Neuronal stem cell (in vitro differentiated cells): ENCODE results near the gene SNX2.

ENCODE experiments used
- DNase-seq: peaks from one replicate; pipeline ENCODE4 v3.0.0-alpha.2; 2013; ENCODE audit warnings: low spot score
- H2AFZ ChIP-seq: one replicate; pipeline ENCODE4 v1.6.1; 2013; ENCODE audit warnings: mild to moderate bottlenecking, low read length, inconsistent platforms
- H2AK5ac ChIP-seq: 2 replicates; pipeline ENCODE4 v1.6.1; 2013; ENCODE audit warnings: low read depth, mild to moderate bottlenecking, inconsistent platforms, low read length, moderate library complexity, mixed read lengths
- H2BK120ac ChIP-seq: 2 replicates; pipeline ENCODE4 v1.6.1; 2013; ENCODE audit warnings: low read depth, mild to moderate bottlenecking, inconsistent platforms, low read length, moderate library complexity, mixed read lengths
- H2BK12ac ChIP-seq: one replicate; pipeline ENCODE4 v1.6.1; 2013; ENCODE audit warnings: low read length, inconsistent platforms
- H2BK15ac ChIP-seq: 2 replicates; pipeline ENCODE4 v1.6.1; 2013; ENCODE audit warnings: mild to moderate bottlenecking, low read length, inconsistent platforms, mixed read lengths
- H2BK5ac ChIP-seq: one replicate; pipeline ENCODE4 v1.6.1; 2013; ENCODE audit warnings: inconsistent platforms, mild to moderate bottlenecking, low read length, moderate library complexity
- H3K14ac ChIP-seq: one replicate; pipeline ENCODE4 v1.6.1; 2013; ENCODE audit warnings: low read length, inconsistent platforms
- H3K18ac ChIP-seq: 2 replicates; pipeline ENCODE4 v1.6.1; 2013; ENCODE audit warnings: low read length, inconsistent platforms
- H3K23ac ChIP-seq: 2 replicates; pipeline ENCODE4 v1.6.1; 2013; ENCODE audit warnings: low read depth, mild to moderate bottlenecking, mixed read lengths, low read length, inconsistent platforms; ENCODE audit not compliant: poor library complexity
- H3K27ac ChIP-seq: replicated peaks from 3 replicates; pipeline ENCODE4 v1.5.1; 2013; ENCODE audit warnings: low read length, inconsistent platforms
- H3K27me3 ChIP-seq, 3 experiments: 2 replicates each; pipeline ENCODE4 v1.6.1; 2013; ENCODE audit warnings: low read length in 3 of 3, mild to moderate bottlenecking in 2 of 3, inconsistent platforms in 1 of 3, low read depth in 1 of 3, mixed read lengths in 1 of 3, moderate library complexity in 1 of 3; ENCODE audit not compliant: control insufficient read depth in 3 of 3, insufficient read depth in 3 of 3
- H3K36me3 ChIP-seq, 2 donors: replicated peaks in 1 of 2; 2 replicates each; pipeline ENCODE4 v1.6.1; 2013; ENCODE audit warnings: low read length in 2 of 2; ENCODE audit not compliant: control insufficient read depth in 2 of 2, insufficient read depth in 2 of 2
- H3K4ac ChIP-seq: 2 replicates; pipeline ENCODE4 v1.6.1; 2013; ENCODE audit warnings: inconsistent platforms, mild to moderate bottlenecking, low read length, moderate library complexity
- H3K4me1 ChIP-seq, 2 donors: 1 replicate in 1 of 2; 2 replicates in 1 of 2; pipeline ENCODE4 v1.6.1; 2013; ENCODE audit warnings: low read length in 2 of 2, low read depth in 1 of 2; ENCODE audit not compliant: control insufficient read depth in 2 of 2, insufficient read depth in 1 of 2
- H3K4me2 ChIP-seq: one replicate; pipeline ENCODE4 v1.6.1; 2013; ENCODE audit warnings: mild to moderate bottlenecking, low read length, inconsistent platforms; ENCODE audit not compliant: insufficient read depth, poor library complexity, severe bottlenecking
- H3K4me3 ChIP-seq, 2 donors: 2 replicates each; pipeline ENCODE4 v1.5.1; 2013; ENCODE audit warnings: low read length in 2 of 2, mild to moderate bottlenecking in 2 of 2, inconsistent platforms in 1 of 2, moderate library complexity in 1 of 2
- H3K79me1 ChIP-seq: one replicate; pipeline ENCODE4 v1.6.1; 2013; ENCODE audit warnings: low read depth, mild to moderate bottlenecking, inconsistent platforms, low read length, moderate library complexity
- H3K9ac ChIP-seq: one replicate; pipeline ENCODE4 v1.6.1; 2013; ENCODE audit warnings: mild to moderate bottlenecking, low read depth, low read length, inconsistent platforms; ENCODE audit not compliant: poor library complexity
- H3K9me3 ChIP-seq, 2 donors: replicated peaks in 1 of 2; 2 replicates each; pipeline versions ENCODE3 to v1.6.1; 2013; ENCODE audit warnings: low read length in 2 of 2, mild to moderate bottlenecking in 2 of 2, inconsistent platforms in 1 of 2, low read depth in 1 of 2, mixed read lengths in 1 of 2, moderate library complexity in 1 of 2; ENCODE audit not compliant: control insufficient read depth in 2 of 2, insufficient read depth in 1 of 2
- H4K8ac ChIP-seq: one replicate; pipeline ENCODE4 v1.6.1; 2013; ENCODE audit warnings: low read depth, mild to moderate bottlenecking, inconsistent platforms, low read length, moderate library complexity
- H4K91ac ChIP-seq: one replicate; pipeline ENCODE4 v1.6.1; 2013; ENCODE audit warnings: low read length, low read depth, mild to moderate bottlenecking, inconsistent platforms; ENCODE audit not compliant: poor library complexity
- WGBS, 2 donors: extraction: QIAGEN DNeasy Blood & Tissue Kit; methylation state at CpG; one replicate each; pipeline ENCODE4 v1.1.7; 2013; ENCODE audit warnings: missing lambda C conversion rate in 2 of 2, mixed read lengths in 1 of 2; ENCODE audit not compliant: insufficient read length in 2 of 2, insufficient replicate concordance in 1 of 2; ENCODE audit errors: extremely low coverage in 2 of 2; 5-methylcytosine and 5-hydroxymethylcytosine counted together

SNX2 gene

DNA sequence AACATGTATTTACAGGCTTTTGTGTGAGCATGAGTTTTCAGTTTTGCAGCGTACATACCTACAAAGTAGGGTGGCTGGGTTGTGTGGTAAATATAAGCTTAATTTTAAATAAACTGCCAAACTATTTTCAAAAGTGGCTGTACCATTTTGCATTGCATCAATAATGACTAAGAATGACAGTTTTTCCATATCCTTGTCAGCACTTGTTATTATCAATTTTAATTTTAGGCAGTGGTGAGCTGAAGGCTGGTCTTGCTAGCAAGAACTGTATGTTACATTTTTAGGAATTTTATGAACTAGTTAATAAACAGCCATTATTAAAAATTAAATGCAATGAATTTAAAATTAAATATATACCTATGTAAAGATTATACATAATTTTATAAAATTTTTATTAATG lies 6.6 kb downstream of the SNX2 start:
- H4K8ac ChIP-seq: no peak overlapping the region

DNA sequence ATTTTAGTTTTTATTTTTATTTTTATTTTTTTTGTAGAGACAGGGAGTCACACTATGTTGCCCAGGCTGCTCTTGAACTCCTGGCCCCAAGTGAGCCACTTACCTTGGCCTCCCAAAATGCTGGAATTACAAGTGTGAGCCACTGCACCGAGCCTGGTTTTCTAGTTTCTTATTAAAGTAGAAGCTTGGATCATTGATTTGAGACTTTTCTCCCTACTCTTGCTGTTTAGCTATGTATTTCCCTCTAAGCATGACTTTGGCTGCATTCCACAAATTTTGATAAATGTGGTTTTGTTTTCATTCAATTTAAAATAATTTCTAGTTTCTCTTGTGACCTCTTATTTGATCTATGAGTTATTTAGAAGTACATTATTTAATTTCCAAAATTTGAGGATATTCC lies 10.4 kb downstream of the SNX2 start:
- H2BK15ac ChIP-seq: no peak overlapping the region
- H4K91ac ChIP-seq: no peak overlapping the region
- no peak overlapping the region for H2AFZ ChIP-seq
- no peak overlapping the region for H2BK5ac ChIP-seq
- no peak overlapping the region for H3K9ac ChIP-seq
- H2BK12ac ChIP-seq: no peak overlapping the region
- H2BK120ac ChIP-seq: no peak overlapping the region
- no peaks in the 10 kb centered on the region for H3K27me3 ChIP-seq
- no peak overlapping the region for H3K23ac ChIP-seq
- H3K4me1 ChIP-seq: no peaks in the 10 kb centered on the region
- no peak overlapping the region for H3K4me3 ChIP-seq
- peaks cover 5% of the 10 kb centered on the region for H3K79me1 ChIP-seq
- no peak overlapping the region for H3K4me2 ChIP-seq
- H3K27ac ChIP-seq: no peak overlapping the region
- no peak overlapping the region for H3K18ac ChIP-seq
- H2AK5ac ChIP-seq: no peak overlapping the region
- H3K4ac ChIP-seq: no peak overlapping the region
- H3K14ac ChIP-seq: no peak overlapping the region
- H3K9me3 ChIP-seq: peaks cover 0 to 14% of the 10 kb centered on the region in 2 donors
- no peak overlapping the region for H4K8ac ChIP-seq
- no CpG with 5 or more reads among the region's 1 CpG for WGBS, 2 donors
- no peak for DNase-seq
- no peaks in the 10 kb centered on the region for H3K36me3 ChIP-seq

More for the DNA sequence above, 6.6 kb downstream of the SNX2 start:
- Histone ChIP-seq H2BK120ac (no peak overlapping the region), H3K4me3 (no peak overlapping the region), H3K9ac (no peak overlapping the region), H3K4me2 (no peak overlapping the region), H2BK5ac (no peak overlapping the region), H2AFZ (no peak overlapping the region), H3K18ac (no peak overlapping the region), H2BK12ac (no peak overlapping the region), H3K23ac (no peak overlapping the region), H3K79me1 (peaks cover 3% of the 10 kb centered on the region), H3K27me3 (no peaks in the 10 kb centered on the region), H3K14ac (no peak overlapping the region), H3K27ac (no peak overlapping the region), H4K91ac (no peak overlapping the region), H3K4ac (no peak overlapping the region), H3K9me3 (peaks cover 0 to 19% of the 10 kb centered on the region in 2 donors), H3K4me1 (peaks cover 0 to 7% of the 10 kb centered on the region in 2 donors), H2AK5ac (no peak overlapping the region), H2BK15ac (no peak overlapping the region), H3K36me3 (no peaks in the 10 kb centered on the region)
- no CpG with 5 or more reads among the region's 1 CpG for WGBS, 2 donors
- no peak for DNase-seq

DNA sequence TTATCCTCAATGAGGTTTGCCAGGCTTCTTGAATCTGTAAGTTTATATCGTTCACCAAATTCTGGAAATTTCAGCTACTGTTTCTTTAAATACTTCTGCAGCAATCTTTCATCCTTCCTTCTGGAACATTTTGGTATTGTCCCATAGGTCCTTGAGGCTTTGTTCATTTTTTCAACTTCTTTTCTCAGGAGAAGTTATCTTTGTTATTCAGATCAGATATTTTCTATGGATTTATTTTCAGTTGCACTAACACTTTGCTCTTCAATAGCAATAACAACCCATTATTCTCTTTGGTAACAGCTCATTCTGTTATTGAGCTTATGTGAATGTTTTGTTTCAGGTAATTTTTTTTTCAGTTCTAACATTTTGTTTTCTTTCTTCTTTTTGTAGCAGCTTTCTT lies 13.5 kb downstream of the SNX2 start:
- no peak overlapping the region for H2BK15ac ChIP-seq
- H2BK12ac ChIP-seq: no peak overlapping the region
- H2AFZ ChIP-seq: no peak overlapping the region
- no peak overlapping the region for H3K4me2 ChIP-seq
- H2BK120ac ChIP-seq: no peak overlapping the region
- H3K4me3 ChIP-seq: no peak overlapping the region
- H3K36me3 ChIP-seq: no peaks in the 10 kb centered on the region
- H3K23ac ChIP-seq: no peak overlapping the region
- H4K91ac ChIP-seq: no peak overlapping the region
- no peak overlapping the region for H2BK5ac ChIP-seq
- no peak for DNase-seq
- no peak overlapping the region for H3K4ac ChIP-seq
- no CpG with 5 or more reads among the region's 1 CpG for WGBS, 2 donors
- H3K9ac ChIP-seq: no peak overlapping the region
- no peaks in the 10 kb centered on the region for H3K4me1 ChIP-seq
- H3K14ac ChIP-seq: no peak overlapping the region
- no peak overlapping the region for H4K8ac ChIP-seq
- H3K27me3 ChIP-seq: no peaks in the 10 kb centered on the region
- H2AK5ac ChIP-seq: no peak overlapping the region
- H3K79me1 ChIP-seq: peaks cover 2% of the 10 kb centered on the region
- H3K9me3 ChIP-seq: peaks cover 0 to 14% of the 10 kb centered on the region in 2 donors
- H3K18ac ChIP-seq: no peak overlapping the region
- no peak overlapping the region for H3K27ac ChIP-seq

DNA sequence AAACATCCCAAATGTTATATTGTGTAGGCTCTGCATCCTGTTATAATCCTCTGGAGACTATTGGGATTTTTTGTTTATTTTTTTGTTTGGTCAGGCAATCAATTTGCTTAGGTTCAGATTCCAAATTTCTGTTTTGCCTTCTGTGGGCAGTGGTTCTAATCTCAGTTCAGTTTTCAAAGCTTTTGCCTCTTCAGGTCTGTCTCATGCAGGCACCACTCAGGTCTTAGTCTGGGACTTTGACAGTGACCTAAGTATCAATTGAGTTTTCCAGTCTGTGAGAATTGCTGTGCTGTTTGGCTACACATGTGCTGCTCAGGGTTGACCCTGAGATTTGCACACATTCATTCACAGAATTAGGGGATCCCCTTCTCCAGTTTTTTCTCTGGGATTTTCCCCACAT lies 14.1 kb downstream of the SNX2 start:
- H4K91ac ChIP-seq: no peak overlapping the region

More for the DNA sequence above, 14.1 kb downstream of the SNX2 start:
- Histone ChIP-seq H3K36me3 (no peaks in the 10 kb centered on the region), H3K4me2 (no peak overlapping the region), H3K18ac (no peak overlapping the region), H3K79me1 (peaks cover 2% of the 10 kb centered on the region), H2BK12ac (no peak overlapping the region), H3K23ac (no peak overlapping the region), H3K4me3 (no peak overlapping the region), H2BK15ac (no peak overlapping the region), H2AFZ (no peak overlapping the region), H3K14ac (no peak overlapping the region), H3K9me3 (peaks cover 0 to 14% of the 10 kb centered on the region in 2 donors), H2AK5ac (no peak overlapping the region), H3K27ac (no peak overlapping the region), H3K4ac (no peak overlapping the region), H3K27me3 (no peaks in the 10 kb centered on the region), H3K4me1 (no peaks in the 10 kb centered on the region), H2BK5ac (no peak overlapping the region), H3K9ac (no peak overlapping the region), H4K8ac (no peak overlapping the region), H2BK120ac (no peak overlapping the region)
- no peak for DNase-seq
